Breast epithelium (tissue), 3 donors: ENCODE data around the gene TMEM213.

Source experiments
- CTCF ChIP-seq, 3 donors: fragments of 450-650 bp; IDR thresholded peaks; one replicate each; pipeline ENCODE4 v1.5.1; 2016 to 2017; ENCODE audit warnings: antibody characterized with exemption in 3 of 3, mild to moderate bottlenecking in 3 of 3, moderate library complexity in 3 of 3
- POLR2A ChIP-seq: fragments of 450-650 bp; IDR thresholded peaks from one replicate; pipeline ENCODE4 v1.6.1; 2016; ENCODE audit warnings: antibody characterized with exemption, mild to moderate bottlenecking, moderate library complexity
- POLR2AphosphoS5 ChIP-seq, 3 donors: sonication (generic); formaldehyde crosslinking; IDR thresholded peaks; one replicate each; pipeline ENCODE4 v1.6.1; 2017; ENCODE audit warnings: antibody characterized with exemption in 3 of 3

GRCh38 chr7:138752518-138753149 lies 45.2 kb upstream of the TMEM213 start:
- no peak for TF ChIP-seq CTCF (IDR thresholded peaks at IDR 0.05)
- TF ChIP-seq POLR2A = no peak
- TF ChIP-seq POLR2AphosphoS5 (IDR thresholded peaks at IDR 0.05) = peak in 1 of 3 donors; percentile 83
